GM04504 (cell line): ENCODE data around the gene OR2A5.
"Not testable (repeated sequence)": the region's sequence is repeated elsewhere in the genome, so short reads cannot be mapped to it uniquely, and the experiment has no call there.

Experiments used
- DNase-seq: peaks from one replicate; pipeline ENCODE4 v3.0.0-alpha.2; 2012; ENCODE audit warnings: low read depth

OR2A5 gene

GRCh38 chr7:144048648-144049047, at the start of gene OR2A5:
OR2A5 (plus strand) TSS chr7:144048948; CDS start chr7:144050402, 1,454 bp downstream.
- no peak for DNase-seq

GRCh38 chr7:144000020-144000419, 48.7 kb upstream of the OR2A5 start, which contains the start of gene OR6B1:
OR6B1 (plus strand) TSS chr7:144000320; CDS start chr7:144003997, 3,677 bp downstream.
- no peak for DNase-seq

GRCh38 chr7:144001543-144001942, 47.2 kb upstream of the OR2A5 start:
- no peak for DNase-seq

GRCh38 chr7:144004703-144005102, 44.0 kb upstream of the OR2A5 start:
- no peak for DNase-seq

- DNase-seq: no peak
Observed at GRCh38 chr7:144006029-144006691, 42.6 kb upstream of the OR2A5 start.

GRCh38 chr7:144006692-144007042, 42.1 kb upstream of the OR2A5 start:
- no peak for DNase-seq

GRCh38 chr7:144009361-144009760, 39.4 kb upstream of the OR2A5 start:
- no peak for DNase-seq

- not testable (repeated sequence) for DNase-seq
Observed at GRCh38 chr7:144010061-144010460, 38.7 kb upstream of the OR2A5 start.

GRCh38 chr7:144010821-144011220, 37.9 kb upstream of the OR2A5 start:
- not testable (repeated sequence) for DNase-seq

GRCh38 chr7:144011458-144012230, 37.1 kb upstream of the OR2A5 start:
- DNase-seq: peak; percentile 18

- DNase-seq: no peak
Observed at GRCh38 chr7:144018065-144018464, 30.7 kb upstream of the OR2A5 start.

GRCh38 chr7:144019457-144019856, 29.3 kb upstream of the OR2A5 start:
- peak; percentile 17 for DNase-seq

- DNase-seq: no peak
Observed at GRCh38 chr7:144020340-144020739, 28.4 kb upstream of the OR2A5 start.

- no peak for DNase-seq
Observed at GRCh38 chr7:144022169-144022568, 26.6 kb upstream of the OR2A5 start.

- no peak for DNase-seq
Observed at GRCh38 chr7:144023171-144023827, 25.4 kb upstream of the OR2A5 start.

GRCh38 chr7:144024213-144024612, 24.5 kb upstream of the OR2A5 start:
- no peak for DNase-seq

- no peak for DNase-seq
Observed at GRCh38 chr7:144026203-144026883, 22.4 kb upstream of the OR2A5 start.

GRCh38 chr7:144027070-144027469, 21.7 kb upstream of the OR2A5 start:
- DNase-seq: no peak

- DNase-seq: no peak
Observed at GRCh38 chr7:144027974-144028373, 20.8 kb upstream of the OR2A5 start.

GRCh38 chr7:144028547-144028946, 20.2 kb upstream of the OR2A5 start:
- no peak for DNase-seq

- no peak for DNase-seq
Observed at GRCh38 chr7:144032516-144032915, 16.2 kb upstream of the OR2A5 start.

- DNase-seq: no peak
Observed at GRCh38 chr7:144032985-144033709, 15.6 kb upstream of the OR2A5 start.
